ENCODE measurements around the gene POFUT1.
"Not testable (repeated sequence)": the region's sequence is repeated elsewhere in the genome, so short reads cannot be mapped to it uniquely, and the experiment has no call there.

The POFUT1 gene

DNA sequence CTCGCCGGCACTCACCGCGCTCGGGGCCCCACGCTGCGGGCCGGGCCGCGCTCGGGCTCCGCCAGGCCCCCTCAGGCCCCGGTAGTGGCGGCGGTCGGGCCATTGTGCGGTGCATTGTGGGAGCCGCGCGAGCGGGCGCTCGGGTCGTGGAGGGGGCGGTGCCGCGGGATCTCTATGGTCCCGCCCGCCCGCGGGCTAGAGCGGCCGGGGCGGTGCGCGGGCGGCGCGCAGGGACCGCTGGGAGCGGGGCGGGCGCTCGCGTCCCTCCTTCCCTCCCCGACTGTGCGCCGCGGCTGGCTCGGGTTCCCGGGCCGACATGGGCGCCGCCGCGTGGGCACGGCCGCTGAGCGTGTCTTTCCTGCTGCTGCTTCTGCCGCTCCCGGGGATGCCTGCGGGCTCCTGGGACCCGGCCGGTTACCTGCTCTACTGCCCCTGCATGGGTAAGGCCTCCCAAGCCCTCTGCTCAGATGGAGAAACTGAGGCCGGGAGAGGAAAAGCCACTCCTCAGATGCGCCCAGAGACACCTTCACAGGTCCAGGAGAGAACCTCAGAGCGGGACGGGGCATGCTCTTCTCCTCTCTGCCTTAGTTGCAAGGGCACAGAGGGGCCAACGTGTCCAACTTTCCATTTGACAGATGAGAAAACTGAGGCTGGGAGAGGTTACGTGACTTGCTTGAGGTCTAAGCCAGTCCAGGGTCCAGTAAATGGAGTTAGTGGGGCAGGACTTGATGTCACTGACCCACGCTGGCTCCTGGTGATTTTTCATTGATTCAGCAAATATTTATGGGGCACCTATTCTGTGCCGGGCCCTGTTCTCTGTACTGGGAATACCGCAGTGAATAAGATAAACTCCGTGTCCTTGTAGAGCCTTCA is at the start of gene POFUT1, which contains the start of gene PLAGL2:
POFUT1 (plus strand) TSS at position 255 of the 873 bp plus-strand sequence; CDS start at position 317, 62 bp downstream.
PLAGL2 (minus strand) TSS at position 118 of the 873 bp plus-strand sequence. CDS start 5,565 bp downstream, outside the sequence.
- DNase-seq: peak; percentile 87

DNA sequence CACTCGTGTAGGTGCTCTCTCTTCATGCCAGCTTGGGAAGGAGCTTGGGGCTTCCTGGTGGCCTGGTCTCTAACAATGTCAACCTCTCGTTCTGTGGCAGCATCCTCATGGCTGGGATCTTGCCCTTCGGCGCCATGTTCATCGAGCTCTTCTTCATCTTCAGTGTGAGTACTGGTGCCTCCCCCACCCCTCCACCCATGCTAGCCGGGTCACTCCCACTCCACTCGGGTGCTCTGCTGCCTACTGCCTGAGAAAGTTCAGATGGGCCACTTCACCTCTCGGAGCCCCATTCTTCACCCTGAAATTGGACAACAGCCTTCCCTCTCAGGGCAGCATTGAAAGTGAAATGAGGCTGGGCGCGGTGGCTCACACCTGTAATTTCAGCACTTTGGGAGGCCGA is 49.3 kb upstream of the POFUT1 start:
- no peak for DNase-seq

DNA sequence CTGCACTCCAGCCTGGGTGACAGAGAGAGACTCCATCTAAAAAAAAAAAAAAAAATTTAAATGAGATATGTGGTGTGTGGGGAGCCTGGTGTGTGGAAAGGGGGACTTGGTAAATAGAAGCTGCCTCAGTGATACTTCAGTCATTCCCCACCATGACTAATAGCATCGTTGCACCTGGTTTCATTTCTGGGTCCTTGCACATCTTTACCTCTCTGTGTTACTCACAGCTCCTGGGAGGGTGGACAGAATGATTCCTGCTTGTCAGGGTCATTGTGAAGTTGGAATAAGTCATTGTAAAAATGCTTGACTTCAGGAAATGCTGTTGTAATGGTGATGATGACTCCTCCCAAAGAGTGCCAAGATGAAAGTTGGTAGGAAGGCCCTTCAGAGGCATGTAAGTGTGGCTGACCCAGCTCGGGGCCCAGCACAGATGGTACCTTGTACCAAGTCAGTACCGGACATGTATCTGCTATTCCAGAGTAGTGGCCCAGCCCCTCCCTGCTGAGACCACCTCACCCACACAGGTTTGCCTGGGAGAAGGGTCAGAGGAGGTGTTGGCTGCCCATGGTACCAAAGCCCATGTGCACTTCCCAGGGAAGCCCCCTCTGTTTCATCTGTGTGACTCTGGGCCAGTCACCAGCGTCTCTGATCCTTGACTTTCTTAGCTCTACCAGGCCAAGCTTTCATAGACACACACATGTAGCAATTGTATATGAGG is 48.6 kb upstream of the POFUT1 start:
- DNase-seq: no peak

DNA sequence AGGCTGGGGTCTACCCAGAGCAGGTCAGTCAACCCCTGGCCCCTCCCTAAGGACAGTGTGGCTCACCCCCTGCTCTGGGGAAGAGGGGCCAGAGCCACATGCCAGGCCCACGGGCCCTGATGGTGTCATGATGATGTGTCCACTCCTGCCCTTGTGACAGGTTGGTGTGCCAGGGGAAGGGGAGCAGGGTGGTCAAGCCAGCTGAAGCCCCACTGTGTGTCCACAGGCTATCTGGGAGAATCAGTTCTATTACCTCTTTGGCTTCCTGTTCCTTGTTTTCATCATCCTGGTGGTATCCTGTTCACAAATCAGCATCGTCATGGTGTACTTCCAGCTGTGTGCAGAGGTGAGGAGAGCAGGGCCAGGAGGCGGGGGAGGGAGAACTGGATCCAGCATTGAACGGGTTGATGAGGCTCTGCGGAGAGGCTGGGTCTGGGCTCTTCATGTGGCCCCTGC is 47.9 kb upstream of the POFUT1 start:
- no peak for DNase-seq

DNA sequence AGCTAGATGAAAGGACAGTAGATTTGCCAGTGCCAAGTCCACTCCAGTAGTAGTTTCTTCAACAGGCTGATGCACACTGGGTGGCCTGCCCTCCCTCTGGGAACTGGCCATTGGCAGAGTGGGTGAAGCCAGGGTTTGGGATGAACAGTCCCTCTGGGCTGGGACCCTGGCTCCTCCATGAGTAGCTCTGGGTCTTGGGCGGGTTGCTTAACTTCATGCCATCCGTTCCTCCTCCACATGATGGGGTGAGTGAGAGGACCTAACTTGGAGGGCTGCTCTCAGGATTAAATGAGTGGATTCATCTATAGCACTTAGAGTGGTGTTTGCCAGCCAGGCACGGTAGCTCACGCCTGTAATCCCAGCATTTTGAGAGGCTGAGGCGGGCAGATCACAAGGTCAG is 47.3 kb upstream of the POFUT1 start:
- no peak for DNase-seq

DNA sequence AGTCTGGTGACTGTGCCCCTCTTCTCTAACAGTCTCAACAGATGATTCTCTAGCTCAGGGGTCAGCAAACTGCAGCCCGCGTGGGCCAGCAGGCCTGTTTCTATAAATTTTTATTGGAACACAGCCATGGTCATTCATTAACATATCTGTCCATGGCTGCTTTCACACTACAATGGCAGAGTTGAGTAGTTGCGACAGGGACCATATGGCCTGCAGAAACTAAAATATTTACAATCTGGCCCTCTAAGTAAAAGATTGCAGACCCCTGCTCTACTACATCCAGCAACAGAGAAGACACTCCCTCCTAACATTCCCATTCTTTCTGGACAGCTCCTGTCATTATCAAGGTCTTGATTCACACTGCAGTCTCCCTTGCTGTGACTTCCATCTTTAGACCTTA is 45.3 kb upstream of the POFUT1 start:
- DNase-seq: no peak

DNA sequence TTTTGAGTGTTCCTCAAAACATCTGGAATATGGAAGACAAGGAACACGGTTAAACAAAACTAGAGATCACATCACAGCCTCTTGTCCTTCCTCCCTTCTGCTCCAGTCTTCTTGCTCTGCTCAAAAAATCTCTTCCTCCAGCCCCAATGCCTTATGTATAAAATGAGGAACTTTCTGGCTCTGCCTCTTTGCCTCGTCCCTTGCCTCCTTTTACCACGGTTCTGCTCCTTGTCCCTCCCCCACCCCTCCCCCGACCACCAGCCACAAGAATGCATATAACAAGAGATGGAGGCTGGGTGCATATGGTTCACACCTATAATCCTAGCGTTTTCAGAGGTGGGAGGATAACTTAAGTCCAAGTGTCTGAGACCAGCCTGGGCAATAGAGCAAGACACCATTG is 43.7 kb upstream of the POFUT1 start:
- no peak for DNase-seq

DNA sequence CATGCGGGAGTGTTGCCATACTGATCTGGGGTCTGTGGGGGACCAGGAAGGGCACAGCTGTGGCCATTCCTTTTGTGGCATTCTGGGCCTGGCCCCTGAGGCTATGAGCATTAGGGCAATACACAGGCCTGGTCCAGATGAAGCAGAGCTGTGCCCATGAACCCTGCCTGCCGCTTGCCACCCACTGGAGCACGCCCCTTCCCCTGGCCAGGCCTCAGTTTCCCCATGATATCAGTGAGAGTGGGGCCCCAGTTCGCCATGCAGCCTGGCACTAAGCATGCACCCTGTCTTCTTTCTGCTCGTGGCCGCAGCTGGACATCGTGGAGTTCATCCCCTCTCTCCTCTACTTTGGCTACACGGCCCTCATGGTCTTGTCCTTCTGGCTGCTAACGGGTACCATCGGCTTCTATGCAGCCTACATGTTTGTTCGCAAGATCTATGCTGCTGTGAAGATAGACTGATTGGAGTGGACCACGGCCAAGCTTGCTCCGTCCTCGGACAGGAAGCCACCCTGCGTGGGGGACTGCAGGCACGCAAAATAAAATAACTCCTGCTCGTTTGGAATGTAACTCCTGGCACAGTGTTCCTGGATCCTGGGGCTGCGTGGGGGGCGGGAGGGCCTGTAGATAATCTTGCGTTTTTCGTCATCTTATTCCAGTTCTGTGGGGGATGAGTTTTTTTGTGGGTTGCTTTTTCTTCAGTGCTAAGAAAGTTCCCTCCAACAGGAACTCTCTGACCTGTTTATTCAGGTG is 42.5 kb upstream of the POFUT1 start:
- DNase-seq: no peak

DNA sequence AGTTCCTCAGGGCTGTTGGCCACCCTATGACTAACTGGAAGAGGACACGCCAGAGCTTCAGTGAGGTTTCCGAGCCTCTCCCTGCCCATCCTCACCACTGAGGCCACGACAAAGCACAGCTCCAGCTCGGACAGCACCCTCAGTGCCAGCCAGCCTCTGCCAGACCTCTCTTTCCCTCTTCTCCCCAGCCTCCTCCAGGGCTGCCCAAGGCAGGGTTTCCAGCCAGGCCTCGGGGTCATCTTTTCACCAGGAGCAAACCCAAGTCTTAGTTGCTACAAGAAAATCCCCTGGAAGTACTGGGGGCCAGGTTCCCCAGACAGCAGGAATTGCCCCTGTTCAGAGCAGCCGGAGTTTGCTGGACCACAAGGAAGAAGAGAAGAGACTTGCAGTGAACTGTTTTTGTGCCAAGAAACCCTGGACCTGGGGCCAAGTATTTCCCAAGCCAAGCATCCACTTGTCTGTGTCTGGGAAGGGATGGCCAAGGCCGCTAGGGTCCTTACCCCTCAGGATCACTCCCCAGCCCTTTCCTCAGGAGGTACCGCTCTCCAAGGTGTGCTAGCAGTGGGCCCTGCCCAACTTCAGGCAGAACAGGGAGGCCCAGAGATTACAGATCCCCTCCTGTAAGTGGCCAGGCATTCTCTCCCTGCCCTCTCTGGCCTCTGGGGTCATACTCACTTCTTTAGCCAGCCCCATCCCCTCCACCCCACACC is 41.7 kb upstream of the POFUT1 start:
- no peak for DNase-seq

DNA sequence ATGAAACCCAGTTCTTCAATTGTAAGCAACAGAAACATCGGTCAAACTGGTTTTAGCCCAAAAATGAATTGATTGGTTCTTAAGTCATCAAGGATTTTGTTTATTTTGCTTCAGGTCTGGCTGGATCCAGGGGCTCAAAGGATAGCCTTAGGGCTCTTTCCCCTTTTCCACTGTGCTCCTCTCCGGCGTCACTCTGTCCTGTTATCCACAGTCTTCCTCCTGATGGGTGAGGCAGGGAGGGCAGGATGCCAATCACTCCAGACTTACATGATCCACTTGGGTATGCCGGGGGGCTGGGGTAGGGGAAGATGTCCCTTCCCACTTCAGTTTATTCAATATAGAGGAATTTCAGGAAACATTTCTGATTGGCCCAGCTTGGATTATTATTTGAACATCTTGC is 40.1 kb upstream of the POFUT1 start:
- no peak for DNase-seq

DNA sequence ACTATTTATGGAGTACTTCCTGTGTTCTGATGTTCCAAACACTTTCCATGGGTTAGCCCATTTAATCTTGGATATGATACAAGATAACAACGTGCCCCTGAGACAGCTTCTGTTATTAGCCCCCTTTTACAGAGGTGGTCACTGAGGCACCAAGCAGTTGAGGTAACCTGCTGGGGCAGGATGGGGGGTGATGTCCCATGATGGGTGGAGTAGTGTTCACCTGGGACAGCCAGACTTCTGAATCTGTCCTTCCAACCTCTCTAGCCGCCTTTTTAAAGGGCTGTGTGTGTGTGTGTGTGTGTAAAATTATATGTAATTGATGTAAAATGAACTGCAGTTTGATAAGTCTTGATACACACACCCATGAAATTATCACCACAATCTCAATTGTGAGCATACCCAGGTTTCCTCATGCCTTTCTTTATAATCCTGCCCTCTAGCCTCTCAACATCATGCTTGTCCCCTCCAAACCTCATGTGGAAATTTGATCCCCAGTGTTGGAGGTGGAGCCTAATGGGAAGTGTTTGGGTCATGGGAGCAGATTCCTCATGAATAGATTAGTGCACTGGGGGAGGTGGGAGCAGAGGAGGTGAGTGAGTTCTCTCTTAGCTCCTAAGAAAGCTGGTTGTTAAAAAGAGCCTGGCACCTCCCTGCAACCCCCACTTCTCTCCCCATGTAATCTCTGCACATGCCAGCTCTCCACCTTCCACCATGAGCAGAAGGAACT is 39.3 kb upstream of the POFUT1 start:
- no peak for DNase-seq

DNA sequence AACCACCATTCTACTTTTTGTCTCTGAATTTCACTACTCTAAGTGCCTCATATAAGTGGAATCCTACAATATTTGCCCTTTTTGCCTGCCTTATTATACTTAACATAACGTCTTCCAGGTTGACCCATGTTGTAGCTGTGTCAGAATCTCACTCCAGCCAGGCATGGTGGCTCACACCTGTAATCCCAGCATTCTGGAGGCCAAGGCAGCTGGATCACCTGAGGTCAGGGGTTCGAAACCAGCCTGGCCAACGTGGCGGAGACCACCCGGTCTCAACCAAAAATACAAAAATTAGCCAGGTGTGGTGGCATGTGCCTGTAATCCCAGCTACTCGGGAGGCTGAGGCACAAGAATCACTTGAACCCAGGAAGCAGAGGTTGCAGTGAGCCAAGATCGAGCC is 30.0 kb upstream of the POFUT1 start:
- not testable (repeated sequence) for DNase-seq

DNA sequence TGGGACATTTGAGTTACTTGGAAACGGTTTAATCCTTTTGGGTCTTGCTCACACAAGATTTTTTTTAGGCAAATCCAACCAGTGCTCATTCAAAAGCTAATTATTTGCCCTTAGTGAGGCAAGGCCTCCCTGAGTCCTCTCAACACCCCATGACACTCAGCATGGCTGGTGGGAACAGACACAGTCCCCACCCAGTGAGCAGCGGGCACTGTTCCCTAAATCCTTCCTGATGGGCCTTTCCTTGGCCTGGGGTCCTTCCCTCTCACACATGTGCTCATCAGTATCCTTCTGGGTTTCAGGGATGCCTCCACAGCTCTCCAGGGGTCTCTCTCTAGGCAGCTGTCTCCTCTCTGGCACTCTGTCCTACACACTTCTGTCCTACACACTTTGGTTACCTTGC is 28.2 kb upstream of the POFUT1 start:
- no peak for DNase-seq

DNA sequence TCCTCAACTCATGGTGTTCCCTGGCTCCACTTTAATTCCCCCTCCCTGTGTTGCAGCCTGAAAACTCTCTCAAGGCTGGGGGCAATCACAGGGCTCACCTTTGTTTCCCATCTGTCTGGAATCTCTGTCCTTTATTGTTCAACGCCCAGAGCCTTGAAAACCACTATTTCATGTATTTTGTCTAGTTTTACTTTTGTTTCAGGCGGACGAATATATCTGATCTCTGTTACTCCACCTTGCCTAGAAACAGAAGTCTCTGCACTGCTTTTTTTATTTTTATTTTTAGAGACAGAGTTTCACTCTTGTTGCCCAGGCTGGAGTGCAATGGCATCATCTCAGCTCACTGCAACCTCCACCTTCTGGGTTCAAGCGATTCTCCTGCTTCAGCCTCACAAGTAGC is 27.7 kb upstream of the POFUT1 start:
- no peak for DNase-seq

DNA sequence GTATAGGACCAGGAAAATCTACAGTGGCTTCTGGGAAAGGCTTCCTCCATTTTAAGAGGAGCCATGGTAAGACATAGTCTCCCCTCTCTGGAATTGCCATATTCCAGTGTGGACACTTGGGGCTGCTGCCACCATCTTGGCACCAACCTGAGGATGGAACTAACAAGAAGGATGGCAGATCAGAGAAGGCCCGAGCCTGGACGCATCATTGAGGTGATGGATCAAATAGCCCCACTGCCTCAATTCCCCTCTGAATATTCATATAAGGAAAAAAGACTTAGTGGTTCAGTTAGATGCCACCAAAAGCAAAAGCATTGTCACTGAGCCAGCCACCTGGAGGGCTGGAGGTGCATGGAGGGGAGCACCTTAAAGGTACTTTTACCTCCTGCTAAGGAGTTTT is 26.1 kb upstream of the POFUT1 start:
- DNase-seq: no peak

DNA sequence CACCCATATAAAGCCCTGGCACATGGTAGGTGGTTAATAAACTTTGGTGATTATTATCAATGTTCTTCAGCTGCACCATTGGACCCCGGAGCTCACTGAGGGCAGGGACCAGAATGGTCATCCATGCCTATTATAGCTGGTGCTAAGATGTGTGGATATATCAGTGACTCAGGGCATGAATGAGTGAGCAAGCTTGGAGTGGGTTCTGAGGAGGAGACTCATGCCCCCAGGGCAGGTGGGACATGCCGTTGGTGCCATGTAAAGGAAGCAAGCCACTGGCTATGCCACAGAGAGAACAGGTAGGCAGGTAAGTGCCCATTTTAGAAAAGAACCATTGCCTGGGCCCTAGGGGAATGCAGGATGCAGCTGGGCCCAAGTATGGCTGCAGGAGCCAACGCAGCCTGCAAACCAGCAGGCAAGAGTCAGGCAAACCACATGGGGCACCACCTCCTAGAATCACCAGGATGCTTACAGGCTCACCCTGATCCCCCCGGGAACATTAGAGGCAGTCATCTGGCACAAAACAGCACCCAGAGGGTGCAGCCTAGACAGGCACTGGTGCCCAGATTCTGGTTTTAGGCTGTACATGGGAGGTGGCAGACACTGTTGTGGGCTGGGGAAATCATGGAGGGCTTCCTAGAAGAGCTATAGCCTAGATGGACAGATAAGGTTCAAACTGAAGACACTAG is 23.6 kb upstream of the POFUT1 start:
- DNase-seq: no peak

DNA sequence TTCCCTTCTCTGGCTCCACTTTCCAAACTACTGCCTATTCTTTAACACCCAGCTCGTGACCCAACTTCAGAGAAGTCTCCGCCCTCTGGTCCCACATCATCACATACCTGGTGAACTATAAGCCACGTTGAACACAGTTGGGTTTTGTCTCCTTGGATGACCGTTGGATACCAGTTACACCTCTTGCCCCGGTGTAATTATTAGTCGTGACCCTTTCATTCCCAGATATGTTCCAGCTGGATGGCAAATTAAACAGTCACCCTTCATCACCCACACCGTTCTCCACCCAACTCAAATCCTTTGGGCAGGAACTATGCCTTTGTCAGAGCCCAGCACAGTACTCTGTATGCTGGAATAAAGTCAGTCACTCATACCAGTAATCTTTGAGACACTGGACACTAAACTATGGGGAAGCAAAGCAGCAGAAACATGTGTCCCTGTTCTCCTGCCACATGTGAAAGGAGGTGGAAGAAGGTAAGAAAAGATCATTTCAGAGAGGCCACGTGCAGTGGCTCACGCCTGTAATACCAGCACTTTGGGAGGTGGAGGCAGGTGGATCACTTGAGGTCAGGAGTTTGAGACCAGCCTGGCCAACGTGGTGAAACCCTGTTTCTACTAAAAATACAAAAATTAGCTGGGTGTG is 22.6 kb upstream of the POFUT1 start:
- DNase-seq: no peak

DNA sequence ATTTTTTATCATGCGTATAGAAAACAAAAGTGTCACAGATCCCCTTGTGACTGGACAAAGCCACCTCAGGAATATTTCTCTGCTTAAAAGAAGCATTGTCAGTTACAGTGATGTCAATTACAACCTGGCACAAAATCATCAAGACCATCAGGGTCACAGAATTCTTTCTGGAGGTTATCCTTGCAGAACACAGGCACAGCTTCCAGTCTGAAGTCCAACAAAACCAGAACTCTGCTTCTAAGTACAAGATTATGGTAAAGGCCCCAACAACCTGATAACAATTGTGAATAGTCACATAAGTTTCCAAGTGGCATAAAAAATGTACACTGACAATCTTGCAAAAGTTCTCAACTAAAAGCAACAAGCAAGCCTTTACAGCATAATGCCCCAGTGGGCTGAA is 21.2 kb upstream of the POFUT1 start:
- no peak for DNase-seq

DNA sequence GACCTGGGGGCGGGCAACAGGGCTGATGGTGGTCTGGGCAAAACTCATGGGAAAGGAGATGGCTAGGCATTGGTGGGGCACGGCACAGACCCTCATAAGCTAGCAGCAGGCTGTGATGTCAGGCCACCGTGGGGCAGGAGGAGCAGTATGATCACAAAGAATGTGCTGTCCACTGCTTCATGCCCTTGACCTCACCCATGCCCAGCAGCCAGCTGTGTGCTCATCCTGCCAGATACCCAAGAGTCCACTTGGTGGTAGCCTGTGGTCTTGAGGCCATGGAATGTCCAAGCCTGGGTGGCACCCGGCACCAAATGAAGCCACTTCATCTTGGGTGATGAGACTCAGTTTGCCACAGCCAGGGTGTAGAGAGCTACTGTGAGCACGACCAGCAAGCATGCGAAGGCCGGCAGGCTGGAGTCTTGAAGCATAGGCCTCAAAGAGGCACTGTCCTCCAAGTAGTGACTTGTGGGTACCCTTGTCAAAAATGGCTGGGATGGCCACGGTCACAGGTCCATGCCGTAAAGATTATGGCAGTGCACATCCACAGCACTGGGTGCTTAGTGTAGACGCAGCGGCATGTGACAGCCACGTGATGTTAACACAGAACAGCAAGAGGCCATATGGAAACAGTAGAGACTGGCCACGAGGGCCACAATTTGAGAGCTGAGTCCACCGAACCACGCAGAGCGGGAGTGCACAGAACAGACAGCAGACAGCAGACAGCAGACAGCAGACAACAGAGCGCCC is 19.1 kb upstream of the POFUT1 start:
- DNase-seq: no peak

DNA sequence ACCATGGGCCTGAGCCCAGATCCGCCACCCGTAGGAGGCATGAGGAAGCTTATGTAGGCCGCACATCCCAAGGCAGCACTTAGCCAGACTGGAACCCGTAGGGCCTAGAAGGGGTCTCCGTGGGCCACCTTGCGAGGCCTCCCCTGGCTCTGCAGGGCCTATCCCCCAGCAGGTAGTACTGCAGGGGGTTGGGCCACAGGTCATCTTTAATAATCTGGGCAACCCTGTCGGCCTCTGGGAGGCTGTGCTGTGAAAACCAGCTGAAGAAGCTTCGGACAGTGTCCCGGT is 18.6 kb upstream of the POFUT1 start:
- DNase-seq: no peak
